Aorta (tissue), 5 donors: ENCODE results near the gene SLC39A1. TPM values are rescaled to one million over a fixed set of nuclear protein-coding genes. Genes with fewer than 3 reads are reported as not detected.

ENCODE experiments used
- ATAC-seq: fragments of 200-7000 bp; cut with Tn5 transposase; one replicate; pipeline ENCODE4 v1.9.1; 2022; ENCODE audit warnings: moderate library complexity; ENCODE audit not compliant: low FRiP score
- DNase-seq, 2 donors: peaks; one replicate each; pipeline ENCODE4 v3.0.0-alpha.2; 2020
- H3K27ac ChIP-seq, 2 donors: one replicate each; pipeline ENCODE4 v1.5.1; 2013; ENCODE audit warnings: low read length in 2 of 2, mild to moderate bottlenecking in 2 of 2, moderate library complexity in 2 of 2, control low read depth in 1 of 2, inconsistent platforms in 1 of 2, low read depth in 1 of 2
- H3K27me3 ChIP-seq, 2 donors: one replicate each; pipeline ENCODE4 v1.6.1; 2013; ENCODE audit warnings: control low read depth in 1 of 2, low read length in 1 of 2, mild to moderate bottlenecking in 1 of 2, moderate library complexity in 1 of 2; ENCODE audit not compliant: insufficient read depth in 2 of 2, control insufficient read depth in 1 of 2
- H3K36me3 ChIP-seq, 2 donors: one replicate each; pipeline ENCODE4 v1.6.1; 2013; ENCODE audit warnings: control low read depth in 1 of 2, low read length in 1 of 2, mild to moderate bottlenecking in 1 of 2; ENCODE audit not compliant: insufficient read depth in 2 of 2, control insufficient read depth in 1 of 2
- H3K4me1 ChIP-seq, 2 donors: one replicate each; pipeline ENCODE4 v1.6.1; 2013; ENCODE audit warnings: low read length in 2 of 2, control low read depth in 1 of 2, mild to moderate bottlenecking in 1 of 2, moderate library complexity in 1 of 2; ENCODE audit not compliant: insufficient read depth in 2 of 2, control insufficient read depth in 1 of 2
- H3K4me3 ChIP-seq, 2 donors: one replicate each; pipeline ENCODE4 v1.5.1; 2013; ENCODE audit warnings: low read length in 2 of 2, control low read depth in 1 of 2, mild to moderate bottlenecking in 1 of 2
- H3K9me3 ChIP-seq: one replicate; pipeline ENCODE4 v1.6.1; 2013; ENCODE audit warnings: mild to moderate bottlenecking, low read length; ENCODE audit not compliant: control insufficient read depth
- WGBS, 2 donors: extraction: QIAGEN DNeasy Blood & Tissue Kit; methylation state at CpG; one replicate each; pipeline ENCODE4 v1.1.7; 2013; 5-methylcytosine and 5-hydroxymethylcytosine counted together
- intact Hi-C, 2 donors: fragments of 100-400 bp; cut with DNase I; formaldehyde crosslinking; loops; one replicate each; pipeline versions ENCODE4 v1.14.2 to v1.15.0; 2022
- polyA plus RNA-seq, 2 donors: library from polyadenylated mRNA; stranded (reverse); fragments of 200-250 nt; gene quantifications; one replicate each; pipeline ENCODE4 v1.2.3, GENCODE V29; 2013
- total RNA-seq, 2 donors: library from RNA; stranded (reverse); fragmentation: NEBNext Ultra II Directional; extraction: Animal tissue kit (Norgen Biotek cat#: 25700); gene quantifications; one replicate each; pipeline ENCODE4 v1.2.1, GENCODE V29; 2021
- donor health status: healthy with polysubstance abuse.
- donor health status: Bipolar disorder and iron deficiency.
- donor health status: DM: no; HTN: no; CAD: no.
- donor health status: DM: no; HTN: no; CAD: no.
- donor health status: DM: yes; HTN: yes; CAD: no.

SLC39A1 gene
- total and polyA plus RNA-seq, 4 donors: 54.5 to 96.7 (median 90.0) TPM

DNA sequence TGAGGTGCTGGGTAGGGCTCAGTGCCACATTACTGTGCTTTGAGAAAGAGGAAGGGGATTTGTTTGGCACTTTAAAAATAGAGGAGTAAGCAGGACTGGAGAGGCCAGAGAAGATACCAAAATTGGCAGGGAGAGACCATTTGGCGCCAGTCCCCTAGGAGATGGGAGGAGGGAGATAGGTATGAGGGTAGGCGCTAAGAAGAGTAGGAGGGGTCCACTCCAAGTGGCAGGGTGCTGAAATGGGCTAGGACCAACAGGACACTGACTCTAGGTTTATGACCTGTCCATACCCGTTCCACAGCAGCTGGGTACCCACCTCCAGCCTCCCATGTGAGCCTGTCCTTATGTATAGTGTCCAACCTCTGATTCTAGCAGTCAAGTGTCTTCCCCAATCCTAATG is 3.9 kb downstream of the SLC39A1 start:
- Histone ChIP-seq H3K9me3 (no peaks in the 10 kb centered on the region), H3K27ac (no peak overlapping the region), H3K4me3 (no peak overlapping the region), H3K36me3 (peaks cover 0 to 3% of the 10 kb centered on the region in 2 donors), H3K27me3 (no peaks in the 10 kb centered on the region), H3K4me1 (peaks cover 0 to 2% of the 10 kb centered on the region in 2 donors)
- WGBS, 2 donors: 43 to 53% methylated on average over 3 of the region's 3 CpGs
- no peak for DNase-seq
- ATAC-seq: no peak
- intact Hi-C loops: no loop called here

DNA sequence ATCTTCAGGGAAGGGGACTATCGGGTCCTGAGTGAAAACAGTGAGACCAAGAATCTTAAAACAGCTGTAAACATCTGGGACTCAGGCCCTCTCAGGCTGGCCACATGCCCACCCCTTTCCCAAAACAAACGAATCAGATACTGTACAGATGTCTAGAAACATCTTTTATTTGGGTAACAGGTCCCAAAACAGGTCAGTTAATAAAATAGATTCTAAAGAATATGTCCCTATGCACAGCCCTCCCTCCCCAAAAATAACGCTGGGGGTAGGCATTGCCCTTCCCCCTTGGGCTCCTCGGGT is 4.4 kb downstream of the SLC39A1 start:
- no peaks in the 10 kb centered on the region for H3K9me3 ChIP-seq
- H3K4me3 ChIP-seq: no peak overlapping the region
- 7 to 8% methylated on average over 4 of the region's 4 CpGs for WGBS, 2 donors
- no peak for ATAC-seq
- intact Hi-C loops: no loop called here
- no peak for DNase-seq
- H3K27me3 ChIP-seq: no peaks in the 10 kb centered on the region
- peak overlapping the region in 1 of 2 donors; percentile 34 for H3K27ac ChIP-seq
- peaks cover 0 to 2% of the 10 kb centered on the region in 2 donors for H3K4me1 ChIP-seq
- peaks cover 0 to 3% of the 10 kb centered on the region in 2 donors for H3K36me3 ChIP-seq

DNA sequence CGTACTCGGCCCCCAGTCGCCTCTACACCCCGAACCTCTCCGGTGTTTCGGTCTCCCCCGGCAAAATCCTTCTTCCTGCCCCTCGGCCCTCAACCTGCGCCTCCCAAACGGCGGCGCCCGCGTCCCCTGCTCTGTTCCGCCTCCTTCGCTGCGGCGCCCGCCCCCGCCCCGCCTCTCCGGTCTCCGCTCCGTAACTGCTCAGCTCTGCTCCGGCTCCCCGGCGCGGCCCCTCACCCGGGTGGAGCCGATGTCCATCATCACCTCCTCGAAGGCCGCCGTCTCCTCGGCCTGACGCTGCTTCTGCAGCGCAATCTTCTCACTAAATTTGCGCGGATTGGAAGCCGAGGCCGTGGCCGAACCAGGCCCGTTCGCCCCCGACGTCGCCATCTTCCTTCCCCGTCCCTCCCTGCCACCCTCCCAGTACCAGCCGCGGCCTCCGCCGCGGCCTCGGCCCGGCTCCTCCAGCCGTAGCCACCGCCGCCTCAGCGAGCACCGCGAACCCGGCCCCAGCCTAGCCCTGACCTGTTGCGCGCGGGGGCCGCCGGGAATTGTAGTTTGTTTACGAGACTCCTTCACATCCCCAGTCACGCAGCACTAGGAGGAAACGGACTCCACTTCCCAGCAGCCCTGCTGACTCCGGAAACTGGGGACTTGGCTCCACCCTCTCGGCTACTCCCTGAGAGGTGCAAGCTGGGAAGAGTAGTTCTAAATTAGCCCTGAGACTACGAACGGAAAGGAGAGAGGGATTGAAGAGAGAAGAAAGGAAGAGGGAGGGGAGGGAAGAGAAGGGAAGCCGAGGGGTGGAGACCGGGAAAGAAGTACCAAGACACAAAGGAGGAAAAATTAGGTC is 5.0 kb downstream of the SLC39A1 start, which contains the start of gene CRTC2:
Gene CRTC2, minus strand, starts transcription at position 502 of the 850 bp plus-strand sequence. Its CDS starts 115 bp downstream, at position 387.
- peak; percentile 96 for ATAC-seq

DNA sequence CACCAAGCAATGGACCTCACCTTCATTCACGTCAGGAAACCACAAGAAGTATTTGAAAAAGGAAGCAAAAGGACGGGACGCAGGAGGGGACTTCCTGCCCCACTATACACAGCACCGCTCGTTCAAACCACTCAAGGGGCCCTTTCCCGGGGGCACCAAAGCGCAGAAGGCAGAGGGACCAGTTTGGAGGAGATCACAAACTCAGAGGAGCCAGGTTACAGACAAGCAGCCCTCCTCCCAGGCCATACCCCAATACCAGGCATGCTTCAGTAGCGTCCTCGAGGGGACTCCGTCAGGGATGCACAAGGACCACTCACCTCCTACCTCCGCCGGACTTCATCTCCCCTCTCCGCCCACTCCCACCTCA is 5.6 kb downstream of the SLC39A1 start:
- intact Hi-C loops: no loop called here
- no peaks in the 10 kb centered on the region for H3K9me3 ChIP-seq
- 0% methylated on average over 13 of the region's 13 CpGs for WGBS, 2 donors
- DNase-seq (no peak), ATAC-seq (peak; percentile 4)
- peaks cover 0 to 3% of the 10 kb centered on the region in 2 donors for H3K36me3 ChIP-seq
- no peak overlapping the region for H3K27ac ChIP-seq
- peak overlapping the region; percentile 68 to 89 for H3K4me3 ChIP-seq
- H3K4me1 ChIP-seq: peaks cover 0 to 2% of the 10 kb centered on the region in 2 donors
- H3K27me3 ChIP-seq: no peaks in the 10 kb centered on the region

More for the DNA sequence above, 5.0 kb downstream of the SLC39A1 start, which contains the start of gene CRTC2:
- peaks cover 0 to 3% of the 10 kb centered on the region in 2 donors for H3K36me3 ChIP-seq
- peak within 1 kb of the TSS; percentile 68 to 89 for H3K4me3 ChIP-seq
- WGBS, 2 donors: 0% methylated on average over 71 to 75 of the region's 75 CpGs
- intact Hi-C loops: no loop called here
- peak; percentile 99 to 100 for DNase-seq
- H3K27me3 ChIP-seq: no peaks in the 10 kb centered on the region
- H3K4me1 ChIP-seq: peaks cover 0 to 2% of the 10 kb centered on the region in 2 donors
- H3K27ac ChIP-seq: peak within 1 kb of the TSS in 1 of 2 donors; percentile 55
- no peaks in the 10 kb centered on the region for H3K9me3 ChIP-seq

DNA sequence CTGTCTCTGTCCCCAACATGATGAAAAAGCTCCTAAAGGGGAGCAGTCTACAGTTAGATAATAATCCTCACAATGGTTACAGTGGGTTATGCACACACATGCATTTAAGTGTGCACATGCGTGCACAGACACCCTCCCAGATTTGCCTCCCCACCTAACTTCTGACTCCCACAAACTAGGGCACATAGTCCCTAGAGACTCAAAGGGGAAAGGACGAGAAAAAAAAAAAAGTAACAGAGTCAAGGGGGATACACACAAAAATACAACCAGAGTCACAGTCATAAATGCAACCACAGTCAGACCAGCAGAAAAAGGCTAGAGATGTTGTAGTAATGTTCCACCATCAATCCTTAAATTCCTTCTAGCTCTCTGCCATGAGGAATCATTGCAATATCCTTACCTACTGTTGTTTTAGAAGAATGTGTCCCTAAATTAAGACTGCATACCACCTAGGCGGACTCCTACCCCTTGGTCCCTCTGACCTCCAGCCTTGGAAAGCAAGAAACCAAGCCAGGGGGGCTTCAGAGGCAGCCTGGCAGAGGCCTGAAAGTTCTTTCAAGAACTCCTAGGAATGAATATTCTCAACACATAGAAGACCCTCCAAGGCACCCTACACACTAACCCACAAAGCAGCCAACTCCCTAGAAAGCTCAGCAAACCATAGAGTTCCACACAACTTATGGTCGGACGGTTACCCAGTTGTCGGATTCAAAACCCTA is 6.2 kb downstream of the SLC39A1 start:
- DNase-seq (no peak), ATAC-seq (no peak)
- WGBS, 2 donors: 18 to 22% methylated on average over 6 of the region's 6 CpGs
- intact Hi-C loops: no loop called here
- no peaks in the 10 kb centered on the region for H3K9me3 ChIP-seq
- H3K36me3 ChIP-seq: peaks cover 0 to 3% of the 10 kb centered on the region in 2 donors
- H3K4me3 ChIP-seq: peak overlapping the region; percentile 68 to 89
- no peak overlapping the region for H3K27ac ChIP-seq
- H3K4me1 ChIP-seq: peaks cover 0 to 2% of the 10 kb centered on the region in 2 donors
- no peaks in the 10 kb centered on the region for H3K27me3 ChIP-seq

DNA sequence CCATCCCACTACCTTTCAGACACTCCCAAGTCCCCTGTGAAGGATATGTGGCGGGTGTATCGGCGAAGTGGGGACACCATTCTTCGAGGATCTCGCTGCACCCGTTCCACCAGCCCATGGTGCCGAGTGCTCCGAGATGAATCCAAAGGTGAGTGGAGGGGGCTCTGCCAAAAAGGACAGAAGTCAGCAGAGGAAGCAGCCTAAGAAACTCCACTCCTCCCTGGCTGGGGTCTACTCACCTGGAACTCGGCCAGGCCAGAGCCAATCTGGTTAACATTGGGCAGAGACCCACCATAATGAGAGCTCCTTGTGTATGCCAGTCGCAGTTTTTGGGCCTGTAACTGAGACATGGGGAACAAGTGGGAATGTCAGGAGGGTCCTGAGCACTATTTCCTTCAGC is 8.5 kb downstream of the SLC39A1 start:
- Histone ChIP-seq H3K36me3 (peaks cover 0 to 9% of the 10 kb centered on the region in 2 donors), H3K9me3 (no peaks in the 10 kb centered on the region), H3K27me3 (no peaks in the 10 kb centered on the region), H3K4me1 (no peaks in the 10 kb centered on the region), H3K4me3 (no peak overlapping the region), H3K27ac (no peak overlapping the region)
- DNase-seq (no peak), ATAC-seq (no peak)
- intact Hi-C loops: no loop called here
- 89 to 92% methylated on average over 10 of the region's 10 CpGs for WGBS, 2 donors

DNA sequence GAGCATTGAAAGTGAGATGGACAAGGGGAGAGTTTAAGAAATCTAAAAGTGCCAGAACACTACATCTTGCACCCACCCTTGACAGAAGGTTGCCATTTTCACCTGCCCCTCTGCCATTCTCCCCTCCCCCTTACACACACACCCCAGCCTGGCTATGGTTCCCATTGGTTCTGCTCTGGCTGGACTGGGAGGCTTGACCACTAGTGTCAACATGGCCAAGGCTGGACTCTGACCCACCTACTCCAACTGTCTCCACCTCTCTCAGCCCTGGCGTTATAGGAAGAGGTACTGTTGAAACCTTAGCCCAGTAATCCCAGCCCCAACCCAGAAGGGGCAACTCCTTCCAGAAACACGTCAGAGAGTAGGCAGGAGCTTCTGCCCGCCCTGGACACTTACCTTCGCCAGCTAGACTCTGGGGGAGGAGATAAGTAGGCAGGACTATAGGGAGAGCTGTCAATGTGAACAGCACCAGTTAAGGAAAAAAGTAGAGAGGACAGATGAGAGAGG is 9.4 kb downstream of the SLC39A1 start:
- Histone ChIP-seq H3K36me3 (peaks cover 0 to 9% of the 10 kb centered on the region in 2 donors), H3K4me3 (no peak overlapping the region), H3K27me3 (no peaks in the 10 kb centered on the region), H3K4me1 (no peaks in the 10 kb centered on the region), H3K27ac (no peak overlapping the region), H3K9me3 (no peaks in the 10 kb centered on the region)
- DNase-seq (no peak), ATAC-seq (no peak)
- 69 to 74% methylated on average over 4 of the region's 4 CpGs for WGBS, 2 donors
- intact Hi-C loops: no loop called here

DNA sequence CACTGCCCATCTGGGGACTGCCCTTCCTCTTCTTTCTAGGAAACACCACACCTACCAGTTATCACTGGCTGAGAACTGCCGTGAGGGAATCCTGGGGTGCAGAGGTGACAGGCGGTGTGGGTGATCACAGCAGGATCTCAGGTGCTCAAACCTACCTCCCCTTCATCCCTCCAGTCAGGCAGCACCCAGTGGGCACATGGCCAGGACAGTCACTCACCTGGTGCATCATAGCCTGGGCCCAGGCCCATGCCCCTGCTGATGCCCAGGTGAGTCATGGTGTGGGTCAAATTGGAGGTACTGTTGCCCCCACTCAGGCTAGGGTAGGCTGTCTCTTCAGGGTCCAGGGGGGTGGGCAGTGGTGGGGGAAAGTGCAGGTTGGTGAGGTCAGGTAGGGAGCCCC is 11.5 kb downstream of the SLC39A1 start:
- no peak overlapping the region for H3K27ac ChIP-seq
- WGBS, 2 donors: 89 to 92% methylated on average over 2 of the region's 2 CpGs
- DNase-seq (no peak), ATAC-seq (no peak)
- intact Hi-C loops: no loop called here
- H3K4me1 ChIP-seq: no peaks in the 10 kb centered on the region
- H3K36me3 ChIP-seq: peaks cover 7 to 10% of the 10 kb centered on the region in 2 donors
- H3K4me3 ChIP-seq: no peak overlapping the region
- no peaks in the 10 kb centered on the region for H3K27me3 ChIP-seq
- no peaks in the 10 kb centered on the region for H3K9me3 ChIP-seq
